ENCODE measurements around the gene SPOCK2.
A peak's percentile ranks its signal among the peaks of the same experiment; 100 is the strongest.

The SPOCK2 gene

GRCh38 chr10:72069751-72070526 lies 18.4 kb downstream of the SPOCK2 start:
- DNase-seq, result peak in 1 of 4 experiments; percentile 34

GRCh38 chr10:72068901-72069446 lies 19.4 kb downstream of the SPOCK2 start:
- DNase-seq, result no peak

GRCh38 chr10:72068126-72068765 lies 20.1 kb downstream of the SPOCK2 start:
- DNase-seq, result no peak

GRCh38 chr10:72067463-72068125 lies 20.8 kb downstream of the SPOCK2 start:
- peak in 1 of 4 experiments; percentile 23 for DNase-seq

GRCh38 chr10:72066318-72067284 lies 21.8 kb downstream of the SPOCK2 start:
- DNase-seq, result no peak

- DNase-seq, result no peak
Observed at GRCh38 chr10:72065439-72066025, 22.8 kb downstream of the SPOCK2 start.

GRCh38 chr10:72063703-72064391 lies 24.5 kb downstream of the SPOCK2 start:
- no peak for DNase-seq

GRCh38 chr10:72062832-72063702 lies 25.3 kb downstream of the SPOCK2 start:
- no peak for DNase-seq

- no peak for DNase-seq
Observed at GRCh38 chr10:72062382-72062781, 26.0 kb downstream of the SPOCK2 start.

GRCh38 chr10:72061930-72062329 lies 26.4 kb downstream of the SPOCK2 start:
- no peak for DNase-seq

- peak in 1 of 4 experiments; percentile 15 for DNase-seq
Observed at GRCh38 chr10:72061491-72061890, 26.9 kb downstream of the SPOCK2 start.

- DNase-seq, result no peak
Observed at GRCh38 chr10:72059843-72060822, 28.2 kb downstream of the SPOCK2 start.

GRCh38 chr10:72058989-72059842 lies 29.1 kb downstream of the SPOCK2 start:
- no peak for DNase-seq

- DNase-seq, result no peak
Observed at GRCh38 chr10:72058347-72058898, 29.9 kb downstream of the SPOCK2 start.

- no peak for DNase-seq
Observed at GRCh38 chr10:72056932-72057751, 31.2 kb downstream of the SPOCK2 start.

- DNase-seq, result no peak
Observed at GRCh38 chr10:72056113-72056512, 32.2 kb downstream of the SPOCK2 start.

- DNase-seq, result no peak
Observed at GRCh38 chr10:72053690-72054089, 34.7 kb downstream of the SPOCK2 start.
